SK-N-SH (cell line): ENCODE results near the gene TM7SF2. TPM values are rescaled to one million over a fixed set of nuclear protein-coding genes. Genes with fewer than 3 reads are reported as not detected.
A peak's percentile ranks its signal among the peaks of the same experiment; 100 is the strongest.

Experiments
- CTCF ChIA-PET: fragments of 300-600, 350-600 bp; formaldehyde crosslinking; extraction: SDS; loops from one replicate; lab custom pipeline; 2021; lab: Yijun Ruan, JAX
- POLR2A ChIA-PET: fragments of 350-600 bp; sonication (Branson Sonifier 250); formaldehyde crosslinking; extraction: SDS; loops from one replicate; lab custom pipeline; 2020; ENCODE audit warnings: antibody characterized with exemption, inconsistent platforms; lab: Yijun Ruan, JAX
- DNase-seq: peaks from one replicate; pipeline ENCODE4 v3.0.0; 2012
- H2AFZ ChIP-seq: fragments of 200-600 bp; sonication (generic); 2 replicates; pipeline ENCODE4 v1.8.1; 2016; ENCODE audit warnings: antibody characterized with exemption, mild to moderate bottlenecking, low read depth
- H3F3A ChIP-seq: fragments of 200-600 bp; sonication (generic); replicated peaks from 2 replicates; pipeline ENCODE3; 2016; ENCODE audit warnings: antibody characterized with exemption, mild to moderate bottlenecking; ENCODE audit not compliant: insufficient read depth
- H3K27ac ChIP-seq, 2 experiments: fragments of 200-500 bp in 1 of 2; fragments of 200-600 bp in 1 of 2; sonication (Bioruptor generic) in 1 of 2; sonication (generic), shearing (Covaris generic) in 1 of 2; 2 replicates each; pipeline versions ENCODE4 v1.5.1 to v1.6.1; 2014 to 2016; ENCODE audit warnings: low read depth in 2 of 2, inconsistent platforms in 1 of 2, low read length in 1 of 2, mild to moderate bottlenecking in 1 of 2, mixed read lengths in 1 of 2
- H3K27me3 ChIP-seq: fragments of 200-600 bp; sonication (generic), shearing (Covaris generic); 2 replicates; pipeline ENCODE4 v1.6.1; 2016; ENCODE audit warnings: mixed run types; ENCODE audit not compliant: insufficient read depth
- H3K36me3 ChIP-seq, 2 experiments: fragments of 200-500 bp in 1 of 2; fragments of 200-600 bp in 1 of 2; sonication (Bioruptor generic) in 1 of 2; sonication (generic) in 1 of 2; replicated peaks in 1 of 2; 2 replicates each; pipeline versions ENCODE3 to v1.5.1; 2014 to 2016; ENCODE audit warnings: low read length in 1 of 2, mild to moderate bottlenecking in 1 of 2; ENCODE audit not compliant: insufficient read depth in 2 of 2, control insufficient read depth in 1 of 2
- H3K4me1 ChIP-seq, 2 experiments: fragments of 200-500 bp in 1 of 2; fragments of 200-600 bp in 1 of 2; sonication (Bioruptor generic) in 1 of 2; sonication (generic), shearing (Covaris generic) in 1 of 2; 2 replicates each; pipeline versions ENCODE4 v1.5.1 to v1.6.1; 2014 to 2016; ENCODE audit warnings: low read depth in 1 of 2, low read length in 1 of 2, mixed run types in 1 of 2; ENCODE audit not compliant: insufficient read depth in 2 of 2, control insufficient read depth in 1 of 2
- H3K4me2 ChIP-seq: fragments of 200-600 bp; sonication (generic), shearing (Covaris generic); 2 replicates; pipeline ENCODE4 v1.6.1; 2017; ENCODE audit warnings: mixed run types
- H3K4me3 ChIP-seq, 2 experiments: fragments of 200-500 bp in 1 of 2; fragments of 200-600 bp in 1 of 2; sonication (Bioruptor generic) in 1 of 2; sonication (generic), shearing (Covaris generic) in 1 of 2; 2 replicates each; pipeline versions ENCODE4 v1.5.1 to v1.8.1; 2014 to 2016; ENCODE audit warnings: low read depth in 2 of 2, inconsistent platforms in 1 of 2, low read length in 1 of 2, mild to moderate bottlenecking in 1 of 2, mixed read lengths in 1 of 2, moderate library complexity in 1 of 2
- H3K79me2 ChIP-seq: fragments of 200-600 bp; sonication (generic); 2 replicates; pipeline ENCODE4 v1.8.1; 2017; ENCODE audit warnings: mild to moderate bottlenecking; ENCODE audit not compliant: insufficient read depth
- H3K9ac ChIP-seq: fragments of 200-600 bp; sonication (generic); 2 replicates; pipeline ENCODE4 v1.6.1; 2017; ENCODE audit warnings: mixed run types
- H3K9me2 ChIP-seq: fragments of 200-600 bp; sonication (generic); 2 replicates; pipeline ENCODE4 v1.6.1; 2017; ENCODE audit warnings: mixed run types
- H3K9me3 ChIP-seq: fragments of 200-600 bp; sonication (generic); 2 replicates; pipeline ENCODE4 v1.6.1; 2017; ENCODE audit warnings: mixed run types, mild to moderate bottlenecking, moderate library complexity
- H4K20me1 ChIP-seq: fragments of 200-600 bp; sonication (generic); 2 replicates; pipeline ENCODE4 v1.6.1; 2017; ENCODE audit warnings: mild to moderate bottlenecking, mixed run types; ENCODE audit not compliant: insufficient read depth
- CHD2 ChIP-seq: fragments of 150-350 bp; IDR thresholded peaks from 2 replicates; pipeline ENCODE4 v1.6.1; 2018; ENCODE audit warnings: low read length; ENCODE audit not compliant: partially characterized antibody
- ELF1 ChIP-seq: IDR thresholded peaks from 2 replicates; pipeline ENCODE4 v1.4.0; 2012
- EZH2phosphoT487 ChIP-seq: fragments of 200-600 bp; sonication (generic); IDR thresholded peaks from 2 replicates; pipeline ENCODE4 v1.6.1; 2017; ENCODE audit warnings: low read depth, mixed run types, mild to moderate bottlenecking, antibody characterized with exemption, moderate library complexity, borderline replicate concordance
- FOXJ3 ChIP-seq: sonication (generic); formaldehyde crosslinking; IDR thresholded peaks from 2 replicates; pipeline ENCODE4 v1.5.1; 2020; ENCODE audit warnings: mild to moderate bottlenecking, missing genetic modification reagents
- GABPA ChIP-seq: IDR thresholded peaks from 2 replicates; pipeline ENCODE4 v1.4.0; 2012; ENCODE audit warnings: low read depth, mild to moderate bottlenecking
- IRF3 ChIP-seq: fragments of 150-350 bp; IDR thresholded peaks from 2 replicates; pipeline ENCODE4 v1.6.1; 2016; ENCODE audit warnings: mild to moderate bottlenecking, low read depth, low read length
- MAX ChIP-seq: IDR thresholded peaks from 2 replicates; pipeline ENCODE4 v1.4.0; 2012; ENCODE audit warnings: low read depth
- MEF2A ChIP-seq: IDR thresholded peaks from 2 replicates; pipeline ENCODE4 v1.4.0; 2012; ENCODE audit warnings: low read depth, borderline replicate concordance
- NFIC ChIP-seq: IDR thresholded peaks from 2 replicates; pipeline ENCODE4 v1.4.0; 2012; ENCODE audit warnings: borderline replicate concordance
- SMC3 ChIP-seq: IDR thresholded peaks from 2 replicates; pipeline ENCODE4 v1.6.1; 2012; ENCODE audit warnings: low read depth, low read length, improper control_type of control experiment
- WGBS: methylation state at CpG from one replicate; pipeline ENCODE4 v1.1.6; 2017; ENCODE audit warnings: low lambda C conversion rate; 5-methylcytosine and 5-hydroxymethylcytosine counted together
- polyA plus RNA-seq, 3 experiments: library from polyadenylated mRNA; depleted of rRNA; stranded (reverse); fragments of >200 nt; gene quantifications; 2 replicates each; pipeline ENCODE4 v1.2.3, GENCODE V29; 2012
- TF ChIP-seq, protein P1 (sequence below): IDR thresholded peaks from 2 replicates; pipeline ENCODE4 v1.4.0; 2012; ENCODE audit warnings: low read depth, borderline replicate concordance
- TF ChIP-seq, protein P2 (sequence below): fragments of 200-600 bp; sonication (generic); IDR thresholded peaks from 2 replicates; pipeline ENCODE4 v1.6.1; 2017; ENCODE audit warnings: antibody characterized with exemption, mild to moderate bottlenecking, moderate library complexity

TM7SF2 gene
- polyA plus RNA-seq, 1 of the 3 experiments (the other 2 are of a cell fraction), result 87.8 TPM

GRCh38 chr11:65152122-65152521, 40.5 kb downstream of the TM7SF2 start:
- POLR2A ChIA-PET, result no interaction called here
- H3K79me2 ChIP-seq, result no peaks in the 10 kb centered on the region
- 46% methylated on average over 2 of the region's 2 CpGs for WGBS

GRCh38 chr11:65156256-65156655, 44.6 kb downstream of the TM7SF2 start:
- Histone ChIP-seq H4K20me1 (no peaks in the 10 kb centered on the region), H3F3A (no peaks in the 10 kb centered on the region), H2AFZ (no peak overlapping the region), H3K4me2 (no peak overlapping the region), H3K27me3 (no peaks in the 10 kb centered on the region), H3K36me3 (no peaks in the 10 kb centered on the region), H3K27ac (no peak overlapping the region), H3K9ac (no peak overlapping the region), H3K4me1 (no peaks in the 10 kb centered on the region), H3K9me2 (no peaks in the 10 kb centered on the region), H3K4me3 (no peak overlapping the region), H3K79me2 (no peaks in the 10 kb centered on the region), H3K9me3 (no peaks in the 10 kb centered on the region)
- POLR2A ChIA-PET, result no interaction called here
- CTCF ChIA-PET, result interaction anchor here (0.6 to 1.3 kb wide), 2 partner anchors 24 to 43 kb away, joined by 3 read pairs; no protein-coding TSS in a partner anchor
- WGBS, result 84% methylated on average over 3 of the region's 3 CpGs
- DNase-seq, result no peak
- TF ChIP-seq FOXJ3 (CRISPR knock-in tag), result no peak
- TF ChIP-seq EZH2phosphoT487, result no peak
- TF ChIP-seq ELF1, result no peak
- TF ChIP-seq SMC3, result no peak
- no peak for TF ChIP-seq MAX
- no peak for TF ChIP-seq MEF2A
- TF ChIP-seq, protein P1, sequence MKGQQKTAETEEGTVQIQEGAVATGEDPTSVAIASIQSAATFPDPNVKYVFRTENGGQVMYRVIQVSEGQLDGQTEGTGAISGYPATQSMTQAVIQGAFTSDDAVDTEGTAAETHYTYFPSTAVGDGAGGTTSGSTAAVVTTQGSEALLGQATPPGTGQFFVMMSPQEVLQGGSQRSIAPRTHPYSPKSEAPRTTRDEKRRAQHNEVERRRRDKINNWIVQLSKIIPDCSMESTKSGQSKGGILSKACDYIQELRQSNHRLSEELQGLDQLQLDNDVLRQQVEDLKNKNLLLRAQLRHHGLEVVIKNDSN, result no peak
- TF ChIP-seq GABPA, result no peak
- no peak for TF ChIP-seq IRF3
- TF ChIP-seq, protein P2, sequence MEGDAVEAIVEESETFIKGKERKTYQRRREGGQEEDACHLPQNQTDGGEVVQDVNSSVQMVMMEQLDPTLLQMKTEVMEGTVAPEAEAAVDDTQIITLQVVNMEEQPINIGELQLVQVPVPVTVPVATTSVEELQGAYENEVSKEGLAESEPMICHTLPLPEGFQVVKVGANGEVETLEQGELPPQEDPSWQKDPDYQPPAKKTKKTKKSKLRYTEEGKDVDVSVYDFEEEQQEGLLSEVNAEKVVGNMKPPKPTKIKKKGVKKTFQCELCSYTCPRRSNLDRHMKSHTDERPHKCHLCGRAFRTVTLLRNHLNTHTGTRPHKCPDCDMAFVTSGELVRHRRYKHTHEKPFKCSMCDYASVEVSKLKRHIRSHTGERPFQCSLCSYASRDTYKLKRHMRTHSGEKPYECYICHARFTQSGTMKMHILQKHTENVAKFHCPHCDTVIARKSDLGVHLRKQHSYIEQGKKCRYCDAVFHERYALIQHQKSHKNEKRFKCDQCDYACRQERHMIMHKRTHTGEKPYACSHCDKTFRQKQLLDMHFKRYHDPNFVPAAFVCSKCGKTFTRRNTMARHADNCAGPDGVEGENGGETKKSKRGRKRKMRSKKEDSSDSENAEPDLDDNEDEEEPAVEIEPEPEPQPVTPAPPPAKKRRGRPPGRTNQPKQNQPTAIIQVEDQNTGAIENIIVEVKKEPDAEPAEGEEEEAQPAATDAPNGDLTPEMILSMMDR, result no peak
- TF ChIP-seq NFIC, result no peak

More at GRCh38 chr11:65152122-65152521, 40.5 kb downstream of the TM7SF2 start:
- no peaks in the 10 kb centered on the region for H3K27me3 ChIP-seq
- CTCF ChIA-PET, result interaction anchor here (0.7 to 1.1 kb wide), 3 partner anchors 35 to 314 kb away, joined by 3 to 4 read pairs (median 3); partner anchors contain the start of gene ZNHIT2
- H3K27ac ChIP-seq, result no peak overlapping the region
- no peaks in the 10 kb centered on the region for H4K20me1 ChIP-seq
- no peak overlapping the region for H3K4me3 ChIP-seq
- no peak overlapping the region; the same call in 1 of the 2 replicates for H3K4me2 ChIP-seq
- peaks cover 11% of the 10 kb centered on the region in 2 experiments; a peak in 2 of 4 replicates for H3K4me1 ChIP-seq
- H3K9me2 ChIP-seq, result no peaks in the 10 kb centered on the region
- no peaks in the 10 kb centered on the region for H3K36me3 ChIP-seq
- H3K9ac ChIP-seq, result no peak overlapping the region
- no peak for DNase-seq
- peak overlapping the region; percentile 29; the same call in 1 of the 2 replicates for H2AFZ ChIP-seq
- H3K9me3 ChIP-seq, result no peaks in the 10 kb centered on the region
- TF ChIP-seq EZH2phosphoT487 (no peak), CHD2 (no peak)
- H3F3A ChIP-seq, result peaks cover 14% of the 10 kb centered on the region
